UCSD-AML1 (cell line): ENCODE data around the gene OSBPL6.
"Not testable (repeated sequence)": the region's sequence is repeated elsewhere in the genome, so short reads cannot be mapped to it uniquely, and the experiment has no call there.

Source experiments
- DNase-seq: peaks from one replicate; lab custom pipeline; 2025; ENCODE audit not compliant: unreplicated experiment; lab: John Stamatoyannopoulos, UW

Gene OSBPL6

DNA sequence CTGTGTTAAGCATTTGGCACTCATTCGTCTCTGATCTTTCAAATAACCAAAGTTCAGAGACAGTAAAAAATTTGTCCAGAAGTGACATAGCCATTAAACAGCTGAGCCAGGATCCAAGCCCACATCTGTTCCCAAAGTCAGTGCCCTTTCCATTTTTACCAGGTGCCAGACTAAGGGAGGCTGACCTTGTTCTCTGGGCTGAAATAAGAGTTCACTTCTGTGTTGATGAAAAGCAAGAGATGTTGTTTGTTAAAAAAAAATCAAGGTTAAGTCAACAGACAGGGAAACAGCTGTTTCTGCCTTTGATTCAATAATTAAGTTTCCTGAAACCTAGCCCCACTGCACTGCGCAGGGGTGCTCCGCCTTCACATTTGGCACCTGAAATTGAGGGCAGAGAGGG is 139.5 kb downstream of the OSBPL6 start:
- no peak for DNase-seq

DNA sequence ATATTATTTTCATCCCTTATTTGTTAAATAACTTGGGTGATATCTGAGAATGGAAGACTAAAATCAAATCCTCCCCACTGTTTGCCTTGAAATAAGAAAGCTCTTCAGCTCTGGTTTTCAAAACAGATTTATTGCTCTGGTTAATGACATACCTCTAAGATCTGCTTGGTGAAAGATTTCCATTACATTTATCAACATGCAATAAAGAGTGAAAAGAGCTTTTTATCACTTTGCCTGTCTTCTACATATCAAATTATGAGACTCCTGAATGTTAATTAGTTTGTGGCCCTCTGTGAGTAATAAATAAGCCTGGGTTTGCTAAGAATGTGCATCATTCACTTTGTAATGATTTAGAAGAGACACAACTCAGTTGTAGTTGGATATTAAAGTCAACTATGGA is 140.9 kb downstream of the OSBPL6 start:
- no peak for DNase-seq

- no peak for DNase-seq
Observed at GRCh38 chr2:178344121-178344520, 149.8 kb downstream of the OSBPL6 start.

DNA sequence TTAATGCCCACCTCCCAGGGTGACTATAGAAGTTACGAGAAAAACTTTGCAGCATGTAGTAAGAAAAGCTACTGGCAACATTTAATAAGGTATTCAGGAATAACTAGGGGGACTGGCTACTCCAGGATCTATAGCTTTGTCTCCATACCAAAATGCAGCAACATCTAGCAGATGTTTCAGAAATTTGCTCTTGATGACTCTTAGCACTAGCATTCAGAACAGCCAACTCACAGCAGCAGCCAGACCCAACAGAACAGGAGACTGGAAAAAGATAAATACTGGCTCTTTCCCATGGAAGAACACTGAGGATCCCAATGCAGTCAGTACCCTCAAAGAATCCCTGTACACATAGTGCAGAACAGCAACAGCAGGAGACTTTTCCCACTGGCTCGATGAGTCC is 151.6 kb downstream of the OSBPL6 start:
- DNase-seq: no peak

- no peak for DNase-seq
Observed at GRCh38 chr2:178350051-178350450, 155.7 kb downstream of the OSBPL6 start.

GRCh38 chr2:178357704-178358103 is 163.4 kb downstream of the OSBPL6 start:
- DNase-seq: not testable (repeated sequence)

DNA sequence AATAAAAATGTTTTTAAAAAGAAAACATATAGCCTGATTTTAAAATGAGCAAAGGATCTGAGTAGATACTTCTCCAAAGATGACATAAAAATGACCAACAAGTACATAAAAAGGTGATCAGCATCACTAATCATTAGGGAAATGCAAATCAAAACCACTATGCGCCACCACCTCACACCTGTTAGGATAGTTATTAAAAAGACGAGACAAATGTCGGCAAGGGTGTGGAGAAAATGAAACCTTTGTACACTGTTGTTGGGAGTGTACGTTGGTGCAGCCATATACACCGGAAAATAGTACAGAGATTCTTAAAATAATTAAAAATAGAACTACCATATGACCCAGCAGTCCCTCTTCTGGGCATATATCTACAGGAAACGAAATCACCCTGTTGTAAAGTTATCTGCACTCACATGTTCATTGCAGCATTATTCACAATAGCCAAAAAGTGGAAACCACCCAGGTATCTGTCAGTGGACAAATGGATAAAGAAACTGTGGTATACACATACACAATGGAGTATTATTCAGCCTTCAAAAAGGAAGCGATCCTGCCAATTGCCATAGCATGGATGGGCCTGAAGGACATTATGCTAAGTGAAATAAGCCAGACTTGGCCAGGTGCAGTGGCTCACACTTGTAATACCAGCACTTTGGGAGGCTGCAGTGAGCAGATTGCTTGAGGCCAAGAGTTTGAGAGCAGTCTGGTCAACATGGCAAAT is 165.0 kb downstream of the OSBPL6 start:
- DNase-seq: no peak

- no peak for DNase-seq
Observed at GRCh38 chr2:178361588-178361987, 167.3 kb downstream of the OSBPL6 start.

DNA sequence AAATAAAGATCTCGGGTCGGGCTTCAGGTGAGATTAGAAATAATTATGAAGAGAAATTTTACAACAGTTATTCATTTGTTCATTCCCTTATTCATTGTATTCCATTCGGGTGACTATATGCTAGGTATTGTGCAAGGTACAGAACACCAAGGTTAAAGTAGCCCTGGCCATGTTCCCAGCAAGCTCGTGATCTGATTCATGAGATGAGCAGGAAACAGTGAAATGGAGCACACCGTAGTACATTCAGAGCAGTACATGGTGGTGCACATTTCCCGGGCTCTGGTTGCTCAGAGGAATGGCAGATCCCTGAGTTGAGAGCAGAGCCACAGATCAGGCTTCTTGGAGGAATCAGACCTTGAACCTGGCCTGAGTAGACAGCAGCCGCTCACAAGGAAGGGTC is 168.9 kb downstream of the OSBPL6 start:
- no peak for DNase-seq

DNA sequence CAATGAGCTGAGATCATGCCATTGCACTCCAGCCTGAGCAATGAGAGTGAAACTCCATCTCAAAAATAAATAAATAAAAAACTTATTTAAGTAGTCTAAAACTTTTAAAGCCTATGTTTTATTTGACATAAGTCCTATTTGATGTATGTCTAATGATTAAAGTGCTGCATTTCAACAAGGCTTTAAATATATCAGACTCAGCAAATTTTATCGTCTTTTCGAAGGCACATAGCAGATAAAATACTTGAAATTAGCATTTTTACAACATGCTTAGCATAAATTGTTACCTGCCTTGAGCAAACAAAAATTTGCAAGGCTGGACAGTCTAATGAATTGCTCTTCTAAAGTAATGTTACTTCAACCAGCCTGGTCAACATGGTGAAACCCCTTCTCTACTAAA is 170.8 kb downstream of the OSBPL6 start:
- DNase-seq: no peak

GRCh38 chr2:178366412-178366811 is 172.1 kb downstream of the OSBPL6 start:
- no peak for DNase-seq

GRCh38 chr2:178367344-178367743 is 173.0 kb downstream of the OSBPL6 start:
- DNase-seq: no peak

DNA sequence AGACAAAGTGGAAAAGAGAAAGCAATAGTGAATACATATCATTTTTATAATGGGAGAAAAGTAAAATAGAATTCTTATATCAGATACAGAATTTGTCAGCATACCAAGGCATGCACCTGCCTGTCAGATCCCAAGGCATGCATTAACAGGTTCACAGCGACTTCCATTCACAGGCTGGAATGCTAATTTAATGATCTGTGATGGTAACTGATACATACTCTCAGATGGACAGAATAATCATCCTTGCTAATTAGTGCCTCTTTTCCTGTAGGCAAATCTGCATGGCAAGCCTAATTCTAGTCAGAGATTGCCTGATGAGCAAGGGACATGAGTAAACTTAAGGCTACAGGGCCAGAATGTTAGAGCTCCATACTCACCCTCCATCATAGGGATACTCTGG is 180.6 kb downstream of the OSBPL6 start:
- DNase-seq: no peak

DNA sequence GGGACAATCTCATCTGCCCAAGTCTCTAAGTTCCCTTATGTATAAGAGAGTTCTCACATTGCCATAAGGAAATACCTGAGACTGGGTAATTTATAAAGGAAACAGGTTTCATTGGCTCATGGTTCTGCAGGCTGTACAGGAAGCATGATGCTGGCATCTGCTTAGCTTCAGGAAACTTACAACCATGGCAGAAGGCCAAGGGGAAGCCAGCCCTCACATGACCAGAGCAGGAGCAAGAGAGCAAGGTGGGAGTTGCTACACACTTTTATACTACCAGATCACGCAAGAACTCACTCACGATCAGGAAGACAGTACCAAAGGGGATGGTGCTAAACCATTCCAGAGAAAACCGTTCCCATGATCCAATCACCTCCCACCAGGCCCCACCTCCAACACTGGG is 182.7 kb downstream of the OSBPL6 start:
- DNase-seq: no peak

DNA sequence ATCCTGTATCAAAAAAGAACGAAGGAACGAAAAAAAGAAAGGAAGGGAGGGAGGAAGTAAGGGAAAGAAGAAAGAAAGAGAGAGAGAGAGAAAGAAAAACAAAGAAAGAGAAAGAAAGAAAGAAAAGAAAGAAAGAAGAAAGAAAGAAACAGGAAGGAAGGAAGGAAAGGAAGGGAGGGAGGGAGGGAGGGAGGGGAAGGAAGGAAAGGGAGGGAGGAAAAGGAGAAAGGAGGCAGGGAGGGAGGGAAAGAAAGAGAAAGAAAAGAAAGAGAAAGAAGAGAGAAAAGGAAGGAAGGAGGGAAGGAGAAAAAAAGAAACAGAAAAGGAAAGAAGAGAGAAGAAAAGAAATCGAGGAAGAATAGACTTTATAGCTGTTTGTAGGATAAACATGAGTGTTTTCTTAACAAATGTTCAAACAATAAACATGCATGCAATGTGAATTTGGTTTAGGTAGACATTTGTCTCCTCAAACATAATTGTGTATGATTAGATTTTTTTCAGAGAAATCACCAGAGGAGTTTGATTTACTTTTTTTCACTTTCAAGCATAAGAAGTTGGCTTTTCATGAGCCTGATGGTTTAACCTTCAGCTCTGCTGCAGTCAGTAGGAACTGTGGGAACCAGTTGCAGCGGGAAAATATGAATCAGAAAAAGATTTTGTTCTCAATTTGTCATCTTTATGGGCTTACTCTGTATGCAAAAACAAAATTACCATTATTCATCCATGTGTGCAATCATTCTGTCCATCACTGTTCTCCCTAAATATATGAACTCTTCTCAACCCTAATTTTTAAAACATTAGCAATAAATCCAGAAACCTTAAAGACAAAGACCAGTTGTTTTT is 185.1 kb downstream of the OSBPL6 start:
- DNase-seq: no peak

DNA sequence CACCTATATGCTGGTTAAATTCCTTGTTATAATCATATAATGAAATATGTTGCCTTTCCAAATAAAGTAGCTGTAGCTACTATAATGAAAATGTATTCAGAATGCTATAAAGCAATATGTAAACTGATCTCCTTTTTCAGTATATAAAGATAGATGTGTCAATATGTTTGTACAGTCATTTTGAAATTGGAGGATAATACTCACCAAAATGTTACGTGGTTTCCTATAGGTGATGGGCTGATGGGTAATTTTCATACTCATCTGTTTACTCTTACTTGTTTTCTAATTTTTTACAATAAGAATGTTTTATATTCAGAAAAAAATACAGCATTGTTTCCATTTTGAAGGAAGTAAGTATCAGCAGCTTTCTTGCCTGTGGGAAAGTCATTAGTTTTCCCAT is 186.5 kb downstream of the OSBPL6 start:
- no peak for DNase-seq

GRCh38 chr2:178383718-178384117 is 189.4 kb downstream of the OSBPL6 start:
- DNase-seq: no peak

- no peak for DNase-seq
Observed at GRCh38 chr2:178385595-178386148, 191.4 kb downstream of the OSBPL6 start.

- no peak for DNase-seq
Observed at GRCh38 chr2:178386986-178387597, 192.8 kb downstream of the OSBPL6 start.

DNA sequence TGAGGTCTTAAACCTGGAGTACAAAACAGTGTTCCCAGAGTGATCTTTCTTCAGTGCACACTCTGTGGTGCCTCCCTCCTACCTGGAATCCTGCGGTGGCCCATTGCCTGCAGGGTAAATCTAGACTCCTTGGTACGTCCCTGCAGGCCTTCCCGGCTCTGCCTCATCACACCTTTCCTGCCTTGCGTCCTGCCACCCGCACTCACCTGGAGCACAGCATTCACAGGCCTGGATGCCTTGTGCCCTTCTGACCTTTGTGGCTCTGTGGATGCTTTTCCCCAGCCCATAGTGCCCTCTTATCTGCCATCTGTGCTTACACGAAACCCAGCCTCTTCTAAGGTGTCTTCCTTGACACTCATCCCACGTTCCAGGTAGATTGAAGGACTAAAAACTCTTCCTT is 194.0 kb downstream of the OSBPL6 start:
- no peak for DNase-seq

DNA sequence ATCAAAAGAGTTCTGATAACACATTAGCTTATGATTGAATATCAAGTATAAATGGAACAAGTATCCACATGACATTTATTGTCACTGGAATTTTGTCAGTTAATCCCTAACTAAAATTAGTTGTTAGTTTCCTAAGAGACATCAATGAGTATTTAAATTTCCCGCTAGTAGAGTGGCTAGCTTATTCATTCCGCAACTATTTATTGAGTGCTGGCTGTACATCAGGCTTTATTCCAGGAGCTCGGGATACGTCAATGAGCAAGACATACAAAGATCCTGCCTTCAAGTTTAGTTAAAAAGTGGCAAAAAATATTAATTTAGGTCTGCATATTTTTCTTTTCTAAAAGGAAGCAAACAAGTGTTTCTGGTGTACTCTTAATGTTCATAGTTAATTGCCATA is 197.4 kb downstream of the OSBPL6 start:
- no peak for DNase-seq

DNA sequence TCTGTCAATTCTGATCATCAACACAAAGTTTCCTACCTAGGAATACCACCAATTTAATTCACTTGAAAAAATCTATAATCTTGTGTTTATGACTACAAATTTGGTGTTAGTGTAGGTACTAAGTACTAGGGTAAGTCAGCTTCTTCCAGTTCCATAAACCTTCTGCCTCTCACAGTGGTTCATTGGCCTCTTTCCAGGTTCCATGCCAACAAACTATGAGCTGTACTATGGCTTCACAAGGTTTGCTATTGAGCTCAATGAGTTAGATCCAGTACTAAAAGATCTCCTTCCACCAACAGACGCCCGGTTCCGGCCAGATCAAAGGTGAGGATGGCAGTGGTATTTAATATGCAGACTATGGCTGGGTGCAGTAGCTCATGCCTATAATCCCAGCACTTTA is 197.9 kb downstream of the OSBPL6 start:
- DNase-seq: no peak
